ENCODE data around the gene PLAAT2.

GRCh38 chr11:63552921-63553320 lies 10.3 kb downstream of the PLAAT2 start:
- no peak for TF ChIP-seq EP300 (IDR thresholded peaks at IDR 0.05; ENCODE audit: low read depth in 2 of 2, low read length in 2 of 2)
- no peak for TF ChIP-seq EP300 (CRISPR knock-in tag; IDR thresholded peaks at IDR 0.05; ENCODE audit: borderline replicate concordance)
- no peak for TF ChIP-seq ZSCAN29 (CRISPR knock-in tag; conservative IDR thresholded peaks at IDR 0.05)
- TF ChIP-seq MXI1 (IDR thresholded peaks at IDR 0.05; ENCODE audit: borderline replicate concordance, low read depth, low read length) = no peak
- no peak for TF ChIP-seq ZBTB1 (CRISPR knock-in tag; IDR thresholded peaks at IDR 0.05; ENCODE audit: borderline replicate concordance)
- TF ChIP-seq ZXDC (CRISPR knock-in tag; IDR thresholded peaks at IDR 0.05) = no peak
- no peak for TF ChIP-seq JUND (CRISPR knock-in tag; IDR thresholded peaks at IDR 0.05)
